ENCODE results near the gene KRTAP1-3.
"Not testable (repeated sequence)": the region's sequence is repeated elsewhere in the genome, so short reads cannot be mapped to it uniquely, and the experiment has no call there.

Gene KRTAP1-3

DNA sequence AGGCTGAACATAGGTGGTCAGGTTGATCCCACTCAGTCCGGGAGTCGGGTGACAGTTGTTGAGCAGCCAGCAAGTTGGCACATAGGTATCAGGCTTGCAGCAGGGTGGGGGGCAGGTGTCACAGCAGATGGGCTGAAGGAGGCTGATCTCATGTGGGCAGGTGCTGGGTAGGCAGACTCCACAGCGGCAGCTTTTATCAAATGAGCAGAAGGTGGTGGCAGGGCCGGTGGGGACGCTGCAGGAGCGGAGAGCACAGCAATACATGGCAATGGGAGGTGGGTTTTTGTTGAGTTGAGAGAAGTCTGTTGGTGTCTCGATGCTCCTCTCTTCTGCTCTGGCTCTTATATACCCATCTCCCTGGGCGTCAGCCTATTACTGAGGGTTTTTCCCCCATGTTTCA is 25.9 kb downstream of the KRTAP1-3 start, which contains the start of gene KRTAP3-1:
KRTAP3-1 (minus strand) TSS at position 318 of the 400 bp plus-strand sequence; CDS start at position 264, 54 bp downstream.
- Mint-ChIP-seq H3K9me3 (ENCODE audit: low read depth) (no peaks in the 10 kb centered on the region), H3K4me1 (ENCODE audit: low read depth) (no peaks in the 10 kb centered on the region), H3K36me3 (no peaks in the 10 kb centered on the region), H3K27ac (no peak within 1 kb of the TSS), H3K27me3 (peaks cover 1% of the 10 kb centered on the region), H3K4me3 (no peak within 1 kb of the TSS)

DNA sequence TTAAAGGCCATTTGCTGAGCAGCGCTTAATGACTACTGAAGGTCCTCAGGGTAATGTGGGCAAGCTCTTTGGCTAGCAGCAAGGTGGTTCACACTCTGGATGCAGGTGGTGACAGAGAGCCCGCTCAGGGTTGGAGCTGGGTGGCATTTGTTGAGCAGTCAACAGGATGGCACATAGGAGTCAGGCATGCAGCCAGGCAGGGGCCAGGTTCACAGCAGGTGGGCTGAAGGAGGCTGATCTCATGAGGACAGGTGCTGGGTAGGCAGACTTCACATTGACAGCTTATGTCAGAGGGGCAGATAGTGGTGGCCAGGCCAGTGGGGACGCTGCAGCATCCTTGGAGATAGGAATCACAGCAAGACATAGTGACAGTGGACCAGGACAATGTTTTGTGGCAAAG is 30.3 kb downstream of the KRTAP1-3 start:
- H3K27ac Mint-ChIP-seq = no peak overlapping the region
- peaks cover 3% of the 10 kb centered on the region for H3K27me3 Mint-ChIP-seq
- no peaks in the 10 kb centered on the region for H3K36me3 Mint-ChIP-seq
- H3K4me1 Mint-ChIP-seq (ENCODE audit: low read depth) = no peaks in the 10 kb centered on the region
- H3K4me3 Mint-ChIP-seq = no peak overlapping the region
- no peaks in the 10 kb centered on the region for H3K9me3 Mint-ChIP-seq (ENCODE audit: low read depth)

DNA sequence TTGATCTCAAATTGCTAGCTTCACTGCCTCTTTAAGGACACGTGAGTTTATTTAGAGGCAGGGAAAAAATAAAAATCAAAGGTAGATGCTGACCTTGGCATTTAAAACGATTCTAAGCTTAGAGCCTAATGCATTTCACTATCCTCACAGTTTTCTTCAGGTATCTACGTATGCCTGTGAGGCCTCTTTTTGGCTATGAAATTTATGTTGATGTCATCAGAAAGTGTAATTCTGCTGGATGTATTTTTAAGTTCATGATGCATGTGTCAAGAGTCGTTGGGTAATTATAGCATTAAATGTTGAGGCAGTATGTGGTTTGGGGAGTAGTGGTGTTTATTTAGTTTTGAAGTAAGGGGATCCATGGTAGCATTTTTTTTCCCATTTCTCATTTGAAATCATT is 30.7 kb downstream of the KRTAP1-3 start:
- H3K4me1 Mint-ChIP-seq (ENCODE audit: low read depth) = no peaks in the 10 kb centered on the region
- H3K9me3 Mint-ChIP-seq (ENCODE audit: low read depth) = no peaks in the 10 kb centered on the region
- no peak overlapping the region for H3K4me3 Mint-ChIP-seq
- H3K27ac Mint-ChIP-seq = no peak overlapping the region
- H3K36me3 Mint-ChIP-seq = no peaks in the 10 kb centered on the region
- H3K27me3 Mint-ChIP-seq = peaks cover 6% of the 10 kb centered on the region

DNA sequence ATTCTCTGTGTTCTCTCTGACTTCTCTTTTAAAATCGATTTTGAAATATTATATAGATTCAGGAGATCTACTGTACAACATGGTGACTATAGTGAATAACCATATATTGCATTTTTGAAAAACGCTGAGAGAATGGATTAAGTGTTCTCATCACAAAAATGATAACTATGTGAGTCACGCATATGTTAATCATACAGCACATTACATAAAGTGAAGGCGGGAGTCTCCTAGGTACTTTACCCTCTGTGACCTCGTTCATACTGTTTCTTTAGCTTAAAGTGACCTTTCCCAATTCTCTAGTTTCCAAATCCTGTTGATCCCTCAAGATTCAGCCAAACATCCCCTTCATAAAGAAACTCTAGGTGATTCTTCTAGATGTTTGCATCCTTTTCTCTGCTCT is 31.9 kb downstream of the KRTAP1-3 start:
- H3K4me3 Mint-ChIP-seq = no peak overlapping the region
- peaks cover 7% of the 10 kb centered on the region for H3K27me3 Mint-ChIP-seq
- H3K27ac Mint-ChIP-seq = no peak overlapping the region
- no peaks in the 10 kb centered on the region for H3K4me1 Mint-ChIP-seq (ENCODE audit: low read depth)
- no peaks in the 10 kb centered on the region for H3K9me3 Mint-ChIP-seq (ENCODE audit: low read depth)
- H3K36me3 Mint-ChIP-seq = no peaks in the 10 kb centered on the region

- Mint-ChIP-seq H3K4me3 (no peak overlapping the region), H3K4me1 (ENCODE audit: low read depth) (no peaks in the 10 kb centered on the region), H3K36me3 (no peaks in the 10 kb centered on the region), H3K27me3 (peaks cover 14% of the 10 kb centered on the region), H3K27ac (no peak overlapping the region), H3K9me3 (ENCODE audit: low read depth) (no peaks in the 10 kb centered on the region)
These were observed 32.9 kb downstream of the KRTAP1-3 start for GRCh38 chr17:41001795-41002194.

DNA sequence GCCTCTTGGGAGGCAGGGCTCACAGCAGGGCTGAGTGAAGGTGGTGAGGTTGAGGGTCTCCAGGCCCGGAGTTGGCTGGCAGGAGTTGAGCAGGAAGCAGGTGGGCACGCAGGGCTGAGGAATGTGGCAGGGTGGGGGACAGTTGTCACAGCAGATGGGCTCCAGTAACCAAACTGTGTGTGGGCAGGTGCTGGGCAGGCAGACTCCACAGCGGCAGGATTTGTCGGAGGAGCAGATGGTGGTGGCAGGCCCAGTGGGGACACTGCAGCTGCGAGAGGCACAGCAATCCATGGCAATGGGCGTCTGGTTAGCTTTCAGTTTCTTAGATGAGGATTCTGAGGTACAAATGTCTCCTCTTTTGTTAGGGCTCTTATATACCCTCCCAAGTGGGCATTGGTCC is 35.1 kb downstream of the KRTAP1-3 start, which contains the start of gene KRTAP3-2:
KRTAP3-2 (minus strand) TSS at position 344 of the 400 bp plus-strand sequence; CDS start at position 291, 53 bp downstream.
- H3K27me3 Mint-ChIP-seq = peaks cover 22% of the 10 kb centered on the region
- H3K4me1 Mint-ChIP-seq (ENCODE audit: low read depth) = not testable (repeated sequence)

GRCh38 chr17:40997361-40997760 is 37.3 kb downstream of the KRTAP1-3 start:
- Mint-ChIP-seq H3K4me1 (ENCODE audit: low read depth) (no peaks in the 10 kb centered on the region), H3K4me3 (no peak overlapping the region), H3K27ac (no peak overlapping the region), H3K9me3 (ENCODE audit: low read depth) (no peaks in the 10 kb centered on the region), H3K36me3 (no peaks in the 10 kb centered on the region), H3K27me3 (peaks cover 29% of the 10 kb centered on the region)

More for the DNA sequence above, 35.1 kb downstream of the KRTAP1-3 start, which contains the start of gene KRTAP3-2:
- not testable (repeated sequence) for H3K27ac Mint-ChIP-seq; H3K4me3 Mint-ChIP-seq; H3K36me3 Mint-ChIP-seq; H3K9me3 Mint-ChIP-seq (ENCODE audit: low read depth)

DNA sequence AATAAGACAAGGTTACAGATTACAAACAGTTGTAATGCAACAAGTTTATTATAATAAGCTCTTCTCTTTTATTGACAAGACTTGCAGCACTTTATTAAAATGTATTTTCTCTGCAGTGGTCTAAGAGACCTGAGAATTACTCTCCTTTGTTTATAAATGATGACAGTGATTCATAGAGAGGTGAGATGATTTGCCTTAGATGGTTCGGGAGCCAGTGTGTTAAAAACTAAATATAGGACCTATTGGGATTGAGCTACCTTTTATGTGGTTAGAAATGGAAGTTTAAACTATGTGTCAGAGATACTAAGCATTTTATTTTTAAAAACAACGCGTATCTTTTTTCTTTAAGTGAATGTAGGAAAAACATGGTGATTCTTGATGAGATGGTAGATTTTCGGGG is 37.8 kb downstream of the KRTAP1-3 start:
- no peak overlapping the region for H3K4me3 Mint-ChIP-seq
- H3K27me3 Mint-ChIP-seq = peaks cover 32% of the 10 kb centered on the region
- no peak overlapping the region for H3K27ac Mint-ChIP-seq
- no peaks in the 10 kb centered on the region for H3K9me3 Mint-ChIP-seq (ENCODE audit: low read depth)
- no peaks in the 10 kb centered on the region for H3K36me3 Mint-ChIP-seq
- no peaks in the 10 kb centered on the region for H3K4me1 Mint-ChIP-seq (ENCODE audit: low read depth)

DNA sequence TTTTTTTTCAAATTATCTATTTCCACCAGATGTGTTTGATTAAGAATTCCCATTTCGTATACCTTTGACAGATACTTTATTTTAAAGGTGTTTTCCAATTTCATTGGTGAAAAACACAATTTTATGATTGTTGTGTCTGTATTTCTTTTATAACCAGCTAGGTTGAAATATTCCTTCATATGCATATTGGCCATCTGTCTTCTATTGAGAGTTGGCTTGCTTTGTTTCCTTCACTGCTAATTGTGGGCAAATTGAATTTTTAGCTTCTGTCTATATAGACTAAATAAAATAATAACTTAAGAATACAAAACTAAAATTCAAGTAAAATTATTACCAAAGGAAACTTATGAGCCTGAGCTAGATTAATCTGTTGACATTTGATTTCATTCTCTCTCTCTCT is 39.6 kb downstream of the KRTAP1-3 start:
- Mint-ChIP-seq H3K27me3 (peaks cover 32% of the 10 kb centered on the region), H3K36me3 (no peaks in the 10 kb centered on the region), H3K4me1 (ENCODE audit: low read depth) (no peaks in the 10 kb centered on the region), H3K27ac (no peak overlapping the region), H3K9me3 (ENCODE audit: low read depth) (no peaks in the 10 kb centered on the region), H3K4me3 (no peak overlapping the region)

DNA sequence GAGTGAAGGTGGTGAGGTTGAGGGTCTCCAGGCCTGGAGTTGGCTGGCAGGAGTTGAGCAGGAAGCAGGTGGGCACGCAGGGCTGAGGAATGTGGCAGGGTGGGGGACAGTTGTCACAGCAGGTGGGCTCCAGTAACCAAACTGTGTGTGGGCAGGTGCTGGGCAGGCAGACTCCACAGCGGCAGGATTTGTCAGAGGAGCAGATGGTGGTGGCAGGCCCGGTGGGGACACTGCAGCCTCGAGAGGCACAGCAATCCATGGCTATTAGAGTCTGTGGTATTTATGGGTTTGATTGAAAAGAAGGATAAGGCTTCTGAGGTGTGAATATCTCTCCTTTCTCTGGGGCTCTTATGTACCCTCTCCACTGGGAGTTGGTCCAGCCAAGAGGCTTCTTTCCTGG is 40.8 kb downstream of the KRTAP1-3 start, which contains the start of gene KRTAP3-3:
KRTAP3-3 (minus strand) TSS at position 326 of the 400 bp plus-strand sequence; CDS start at position 259, 67 bp downstream.
- Mint-ChIP-seq H3K27me3 (peaks cover 27% of the 10 kb centered on the region), H3K9me3 (ENCODE audit: low read depth) (no peaks in the 10 kb centered on the region), H3K27ac (no peak within 1 kb of the TSS), H3K4me3 (no peak within 1 kb of the TSS), H3K36me3 (no peaks in the 10 kb centered on the region), H3K4me1 (ENCODE audit: low read depth) (no peaks in the 10 kb centered on the region)

DNA sequence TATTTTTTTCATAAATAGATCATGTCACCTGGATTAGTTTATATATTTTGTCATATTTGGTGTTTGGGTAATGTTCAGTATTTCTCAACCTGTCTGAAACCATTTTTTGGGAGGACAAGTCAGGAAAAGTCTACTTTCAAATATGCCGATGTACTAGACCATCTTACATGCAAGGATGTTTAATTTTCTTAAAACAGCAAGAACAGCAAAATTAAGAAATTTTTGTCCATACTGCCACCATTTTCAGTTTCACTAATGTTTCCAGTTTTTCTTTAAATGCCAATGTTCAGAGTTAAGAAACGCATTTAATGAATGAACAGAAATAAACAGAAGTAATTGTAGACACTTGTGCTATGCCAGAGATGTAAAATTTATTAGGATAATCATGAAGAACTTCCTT is 41.6 kb downstream of the KRTAP1-3 start:
- Mint-ChIP-seq H3K4me1 (ENCODE audit: low read depth) (no peaks in the 10 kb centered on the region), H3K36me3 (no peaks in the 10 kb centered on the region), H3K4me3 (no peak overlapping the region), H3K27ac (no peak overlapping the region), H3K9me3 (ENCODE audit: low read depth) (no peaks in the 10 kb centered on the region), H3K27me3 (peaks cover 27% of the 10 kb centered on the region)

DNA sequence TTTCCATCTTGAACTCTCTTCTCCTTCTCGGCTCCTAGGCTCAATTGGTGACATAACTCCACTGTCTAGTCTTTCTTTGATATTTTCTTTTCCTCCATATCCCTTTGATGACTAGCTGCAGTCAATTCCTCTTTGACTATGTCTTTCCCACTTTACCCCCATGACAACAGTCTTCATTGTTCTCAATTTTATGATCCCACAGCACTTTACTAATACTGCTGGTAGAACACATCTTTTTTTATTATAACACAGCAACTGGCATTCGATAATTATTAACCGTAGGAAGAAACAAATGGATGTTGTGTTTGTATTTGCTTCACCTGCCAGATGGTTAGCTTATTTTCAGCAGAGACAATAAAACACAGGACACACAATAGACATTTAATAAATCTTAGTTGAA is 42.0 kb downstream of the KRTAP1-3 start:
- Mint-ChIP-seq H3K27ac (no peak overlapping the region), H3K9me3 (ENCODE audit: low read depth) (no peaks in the 10 kb centered on the region), H3K4me3 (no peak overlapping the region), H3K36me3 (no peaks in the 10 kb centered on the region), H3K4me1 (ENCODE audit: low read depth) (no peaks in the 10 kb centered on the region), H3K27me3 (peaks cover 25% of the 10 kb centered on the region)

DNA sequence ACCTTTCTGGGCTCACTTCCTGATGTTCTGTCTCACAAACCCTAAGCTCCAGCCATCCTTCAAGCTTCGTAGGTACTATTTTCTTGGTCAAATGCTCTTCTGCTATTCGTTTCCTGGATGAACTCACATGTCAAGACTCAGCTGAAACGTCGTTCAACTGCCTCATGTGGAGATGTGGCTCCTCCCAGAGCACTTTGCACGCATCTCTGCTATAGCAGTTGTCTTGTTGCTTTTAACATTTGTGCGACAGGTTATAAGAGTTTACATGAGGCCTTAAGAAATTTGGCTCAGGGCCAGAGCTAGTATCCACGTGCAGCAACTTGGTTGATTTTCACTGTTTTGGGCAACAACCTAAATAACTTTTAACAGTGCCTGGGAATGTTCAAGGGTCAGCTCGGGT is 47.8 kb downstream of the KRTAP1-3 start:
- Mint-ChIP-seq H3K4me1 (ENCODE audit: low read depth) (no peaks in the 10 kb centered on the region), H3K27ac (no peak overlapping the region), H3K27me3 (peaks cover 7% of the 10 kb centered on the region), H3K36me3 (no peaks in the 10 kb centered on the region), H3K9me3 (ENCODE audit: low read depth) (no peaks in the 10 kb centered on the region), H3K4me3 (no peak overlapping the region)

DNA sequence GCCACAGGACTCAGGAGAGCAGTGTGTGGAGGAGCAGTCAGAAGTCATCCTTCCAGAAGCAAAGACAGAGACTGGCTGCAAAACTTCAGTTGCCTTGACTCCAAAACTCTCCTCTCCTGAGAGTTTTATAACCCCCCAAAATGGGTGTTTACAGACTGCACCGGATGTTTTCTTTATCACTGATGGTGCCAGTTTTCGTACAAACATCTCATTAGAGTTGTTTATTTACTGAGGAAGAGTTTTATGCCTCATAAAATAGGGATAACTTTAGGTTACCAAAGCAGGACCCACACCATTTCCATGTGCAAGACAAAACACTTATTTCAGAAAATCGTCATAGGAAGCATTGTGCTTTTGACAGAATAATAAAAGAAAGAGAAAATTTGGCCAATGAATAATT is 50.4 kb downstream of the KRTAP1-3 start, which contains the start of gene KRT40:
KRT40 (minus strand) TSS at position 101 of the 400 bp plus-strand sequence; CDS start at position 48, 53 bp downstream.
- Mint-ChIP-seq H3K4me1 (ENCODE audit: low read depth) (no peaks in the 10 kb centered on the region), H3K4me3 (no peak within 1 kb of the TSS), H3K9me3 (ENCODE audit: low read depth) (no peaks in the 10 kb centered on the region), H3K27ac (no peak within 1 kb of the TSS), H3K36me3 (no peaks in the 10 kb centered on the region), H3K27me3 (peaks cover 9% of the 10 kb centered on the region)

Data from activated naive CD8-positive, alpha-beta T cell (primary cell).